Osteoblast (primary cell): ENCODE results near the gene TMEM141. TPM values are rescaled to one million over a fixed set of nuclear protein-coding genes. Genes with fewer than 3 reads are reported as not detected.
A peak's percentile ranks its signal among the peaks of the same experiment; 100 is the strongest.
"Not testable (repeated sequence)": the region's sequence is repeated elsewhere in the genome, so short reads cannot be mapped to it uniquely, and the experiment has no call there.

ENCODE experiments used
- DNase-seq: peaks from one replicate; pipeline ENCODE4 v3.0.0; 2011; ENCODE audit warnings: low spot score, mixed read lengths; ENCODE audit not compliant: insufficient read length; ENCODE audit errors: missing footprints
- H2AFZ ChIP-seq: 2 replicates; pipeline ENCODE4 v1.6.0; 2011; ENCODE audit warnings: mild to moderate bottlenecking, low read length
- H3K27ac ChIP-seq: 2 replicates; pipeline ENCODE4 v1.5.1; 2011; ENCODE audit warnings: mild to moderate bottlenecking, low read depth, low read length, moderate library complexity
- H3K27me3 ChIP-seq: 2 replicates; pipeline ENCODE4 v1.6.0; 2012; ENCODE audit warnings: mild to moderate bottlenecking, control low read depth, inconsistent platforms, low read length, moderate library complexity; ENCODE audit not compliant: insufficient read depth
- H3K36me3 ChIP-seq: 2 replicates; pipeline ENCODE4 v1.5.1; 2011; ENCODE audit warnings: mild to moderate bottlenecking, low read length, control low read depth, moderate library complexity; ENCODE audit not compliant: insufficient read depth
- H3K4me1 ChIP-seq: 2 replicates; pipeline ENCODE4 v1.5.1; 2011; ENCODE audit warnings: mild to moderate bottlenecking, low read length, control low read depth, moderate library complexity; ENCODE audit not compliant: insufficient read depth
- H3K4me2 ChIP-seq: 2 replicates; pipeline ENCODE4 v1.6.0; 2011; ENCODE audit warnings: mild to moderate bottlenecking, low read length; ENCODE audit not compliant: insufficient read depth
- H3K4me3 ChIP-seq: fragments of 200-600 bp; sonication (generic); 3 replicates; pipeline ENCODE4 v1.5.1; 2012; ENCODE audit warnings: mild to moderate bottlenecking, low read length, inconsistent platforms; ENCODE audit not compliant: insufficient read depth
- H3K79me2 ChIP-seq: 2 replicates; pipeline ENCODE4 v1.6.0; 2012; ENCODE audit warnings: mild to moderate bottlenecking, low read length, control low read depth, inconsistent platforms; ENCODE audit not compliant: insufficient read depth
- H3K9me3 ChIP-seq: 2 replicates; pipeline ENCODE4 v1.5.1; 2011; ENCODE audit warnings: low read depth, low read length, control low read depth
- H4K20me1 ChIP-seq: 2 replicates; pipeline ENCODE4 v1.6.0; 2012; ENCODE audit warnings: mild to moderate bottlenecking, low read length, control low read depth; ENCODE audit not compliant: insufficient read depth
- CTCF ChIP-seq: IDR thresholded peaks from 2 replicates; pipeline ENCODE4 v1.5.1; 2011; ENCODE audit warnings: mild to moderate bottlenecking, low read depth, low read length, moderate library complexity; ENCODE audit errors: extremely low read depth
- total RNA-seq: library from RNA; depleted of rRNA; stranded (reverse); fragments of >200 nt; gene quantifications from 2 replicates; pipeline ENCODE4 v1.2.3, GENCODE V29; 2012

TMEM141 gene
- total RNA-seq, 1 donor, result 39.8 TPM

GRCh38 chr9:136753371-136754058, 37.6 kb upstream of the TMEM141 start:
- no peak overlapping the region for H3K4me2 ChIP-seq
- H3K4me3 ChIP-seq, result no peak overlapping the region
- peaks cover 8% of the 10 kb centered on the region for H3K9me3 ChIP-seq
- no peaks in the 10 kb centered on the region for H3K4me1 ChIP-seq
- DNase-seq, result peak; percentile 60
- H3K36me3 ChIP-seq, result no peaks in the 10 kb centered on the region
- no peaks in the 10 kb centered on the region for H3K27me3 ChIP-seq
- no peak for TF ChIP-seq CTCF
- no peaks in the 10 kb centered on the region for H3K79me2 ChIP-seq
- no peak overlapping the region for H3K27ac ChIP-seq
- H2AFZ ChIP-seq, result no peak overlapping the region
- H4K20me1 ChIP-seq, result no peaks in the 10 kb centered on the region

GRCh38 chr9:136754059-136754572, 37.0 kb upstream of the TMEM141 start:
- H4K20me1 ChIP-seq, result no peaks in the 10 kb centered on the region
- H3K9me3 ChIP-seq, result peaks cover 8% of the 10 kb centered on the region
- no peaks in the 10 kb centered on the region for H3K27me3 ChIP-seq
- H3K36me3 ChIP-seq, result no peaks in the 10 kb centered on the region
- no peaks in the 10 kb centered on the region for H3K4me1 ChIP-seq
- H3K79me2 ChIP-seq, result no peaks in the 10 kb centered on the region
- DNase-seq, result peak; percentile 79
- TF ChIP-seq CTCF, result no peak
- no peak overlapping the region for H3K27ac ChIP-seq
- H3K4me2 ChIP-seq, result no peak overlapping the region
- no peak overlapping the region for H2AFZ ChIP-seq
- no peak overlapping the region for H3K4me3 ChIP-seq

- no peaks in the 10 kb centered on the region for H3K79me2 ChIP-seq
- no peak for TF ChIP-seq CTCF
- H2AFZ ChIP-seq, result no peak overlapping the region
- no peaks in the 10 kb centered on the region for H4K20me1 ChIP-seq
- H3K36me3 ChIP-seq, result no peaks in the 10 kb centered on the region
- peaks cover 8% of the 10 kb centered on the region for H3K9me3 ChIP-seq
- H3K4me2 ChIP-seq, result no peak overlapping the region
- peak; percentile 83 for DNase-seq
- no peaks in the 10 kb centered on the region for H3K4me1 ChIP-seq
- H3K27ac ChIP-seq, result no peak overlapping the region
- no peaks in the 10 kb centered on the region for H3K27me3 ChIP-seq
- no peak overlapping the region for H3K4me3 ChIP-seq
These were observed 36.4 kb upstream of the TMEM141 start for GRCh38 chr9:136754626-136755301.

GRCh38 chr9:136755302-136756133, 35.6 kb upstream of the TMEM141 start:
- not testable (repeated sequence) for H4K20me1 ChIP-seq, H3K27me3 ChIP-seq, H3K4me1 ChIP-seq, H3K9me3 ChIP-seq, H3K4me2 ChIP-seq, H3K4me3 ChIP-seq, H3K79me2 ChIP-seq, H2AFZ ChIP-seq, H3K36me3 ChIP-seq, H3K27ac ChIP-seq
- peak; percentile 36 for DNase-seq
